Activated CD8-positive, alpha-beta memory T cell treated with anti-CD3 and anti-CD28 coated beads for 1 hour (primary cell): ENCODE measurements around the gene CSF1.
"Not testable (repeated sequence)": the region's sequence is repeated elsewhere in the genome, so short reads cannot be mapped to it uniquely, and the experiment has no call there.

Experiments
- DNase-seq, 2 donors: peaks; one replicate each; pipeline ENCODE4 v3.0.0-alpha.2; 2020; ENCODE audit warnings: low read depth in 1 of 2; ENCODE audit errors: extremely low read depth in 1 of 2

The CSF1 gene

GRCh38 chr1:109933856-109934711, 23.4 kb downstream of the CSF1 start:
- DNase-seq, result no peak

DNA sequence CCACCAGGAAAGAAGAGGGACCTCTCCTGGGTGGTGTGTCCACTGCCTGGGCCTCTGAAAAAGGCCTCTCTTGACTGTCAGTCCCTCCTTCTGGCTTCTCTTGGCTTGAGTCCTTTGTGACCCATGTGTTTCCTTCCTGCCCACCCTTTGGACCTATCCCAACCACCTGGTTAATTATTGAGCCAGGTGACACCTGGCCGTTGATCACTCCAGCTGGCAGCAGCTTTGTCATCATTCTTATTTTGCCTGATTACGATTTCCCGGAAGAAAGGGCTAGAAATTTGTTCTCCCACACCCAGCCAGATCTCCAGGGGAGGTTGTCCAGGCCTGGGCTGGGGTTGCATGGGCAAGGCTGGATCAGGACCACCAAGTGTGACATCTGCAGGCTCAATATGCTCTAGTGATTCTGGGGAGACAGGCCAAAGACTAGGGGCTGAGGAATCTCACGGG, 24.8 kb downstream of the CSF1 start:
- no peak for DNase-seq

DNA sequence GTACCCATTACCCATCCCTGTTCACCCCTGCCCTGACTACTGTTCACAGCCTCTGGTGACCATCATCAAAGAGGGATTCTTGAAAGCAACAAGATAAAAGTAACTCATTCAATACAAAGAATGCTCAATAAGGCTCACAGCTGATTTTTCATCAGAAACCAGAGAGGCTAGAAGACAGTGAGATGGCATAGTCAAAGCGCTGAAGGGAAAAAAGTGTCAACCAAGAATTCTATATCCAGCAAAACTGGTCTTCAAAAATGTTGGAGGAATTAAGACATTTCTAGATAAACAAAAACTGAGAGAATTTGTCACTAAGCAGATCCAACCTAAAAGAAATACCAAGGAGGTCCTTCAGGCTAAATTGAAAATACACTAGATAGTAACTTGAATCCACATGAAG, 27.1 kb downstream of the CSF1 start:
- DNase-seq, result no peak

DNA sequence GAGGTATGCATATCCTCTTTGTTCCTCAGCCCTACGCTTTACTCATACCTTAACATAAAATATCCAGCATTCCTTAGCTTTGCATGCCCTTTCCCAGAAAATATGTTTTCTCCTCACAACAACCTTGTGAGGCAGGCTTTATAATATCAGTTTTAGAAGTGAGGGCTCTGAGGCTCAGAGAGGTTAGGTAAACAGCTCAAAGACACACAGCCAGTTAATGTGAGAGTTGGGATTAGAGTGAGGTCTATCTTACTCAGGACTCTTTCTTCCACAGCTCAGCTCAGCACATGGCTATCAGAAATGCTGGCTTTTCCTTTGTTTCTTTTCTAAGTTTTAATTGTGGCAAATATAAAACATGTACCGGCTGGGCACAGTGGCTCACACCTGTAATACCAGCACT, 27.9 kb downstream of the CSF1 start:
- DNase-seq, result no peak

DNA sequence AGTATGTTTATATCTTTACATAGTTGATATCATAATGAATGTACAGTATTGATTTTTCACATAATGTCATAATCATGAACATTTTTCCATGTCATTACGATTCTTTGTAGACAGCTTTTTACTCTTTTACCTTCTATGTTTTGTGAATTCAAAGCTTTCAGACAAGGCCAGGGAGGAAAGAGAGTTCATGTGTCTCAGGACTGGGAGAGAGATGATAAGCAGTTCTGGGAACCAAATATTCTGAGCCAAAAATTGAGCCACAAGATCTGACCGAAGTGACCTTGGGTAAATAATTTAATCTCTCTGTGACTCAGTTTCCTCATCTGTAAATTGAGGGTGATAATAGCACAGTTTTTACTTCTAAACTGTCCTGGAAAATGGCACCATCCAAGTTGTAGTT, 31.8 kb downstream of the CSF1 start:
- no peak for DNase-seq

DNA sequence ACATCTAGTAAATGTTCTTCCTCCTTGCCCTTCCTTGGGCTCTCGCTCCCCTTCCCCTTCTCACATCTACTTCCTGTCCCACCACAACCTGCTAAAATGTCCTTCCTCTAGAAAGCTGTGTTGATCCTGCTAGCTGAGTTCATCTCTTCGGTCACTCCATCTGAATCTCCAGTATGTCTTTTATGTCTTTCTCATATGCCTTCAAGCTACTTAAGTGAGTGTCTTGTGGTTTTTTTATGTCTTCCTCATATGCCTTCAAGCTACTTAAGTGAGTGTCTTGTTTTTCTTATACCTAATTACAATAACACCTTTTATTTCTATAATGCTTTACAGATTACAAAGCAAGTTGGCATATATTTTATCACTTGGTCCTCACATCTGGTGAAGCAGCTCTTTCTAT, 33.9 kb downstream of the CSF1 start:
- DNase-seq, result no peak

DNA sequence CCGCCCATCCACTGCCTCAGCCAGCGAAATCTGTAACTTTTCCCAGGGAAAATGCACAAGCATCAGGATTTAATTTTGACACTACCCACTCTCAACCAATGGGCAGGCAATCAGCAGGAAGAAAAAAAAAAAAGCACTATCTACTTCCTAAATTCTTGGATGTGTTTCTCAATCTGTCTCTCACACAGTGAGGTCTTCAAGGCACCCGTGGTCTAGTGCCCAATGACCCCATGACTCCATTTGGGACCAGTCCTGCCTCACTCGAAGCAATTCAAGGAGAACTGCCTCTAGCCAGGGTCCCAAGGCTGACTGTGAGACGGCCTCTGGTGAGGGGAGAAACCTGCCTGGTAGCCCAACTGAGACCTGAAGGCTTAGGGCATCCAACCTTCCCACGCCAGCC, 35.9 kb downstream of the CSF1 start:
- DNase-seq, result no peak

- DNase-seq, result no peak
These were observed 37.1 kb downstream of the CSF1 start for GRCh38 chr1:109947582-109948284.

- DNase-seq, result no peak
These were observed 37.6 kb downstream of the CSF1 start for GRCh38 chr1:109948285-109948630.

- no peak for DNase-seq
These were observed 39.4 kb downstream of the CSF1 start for GRCh38 chr1:109950038-109950437.

DNA sequence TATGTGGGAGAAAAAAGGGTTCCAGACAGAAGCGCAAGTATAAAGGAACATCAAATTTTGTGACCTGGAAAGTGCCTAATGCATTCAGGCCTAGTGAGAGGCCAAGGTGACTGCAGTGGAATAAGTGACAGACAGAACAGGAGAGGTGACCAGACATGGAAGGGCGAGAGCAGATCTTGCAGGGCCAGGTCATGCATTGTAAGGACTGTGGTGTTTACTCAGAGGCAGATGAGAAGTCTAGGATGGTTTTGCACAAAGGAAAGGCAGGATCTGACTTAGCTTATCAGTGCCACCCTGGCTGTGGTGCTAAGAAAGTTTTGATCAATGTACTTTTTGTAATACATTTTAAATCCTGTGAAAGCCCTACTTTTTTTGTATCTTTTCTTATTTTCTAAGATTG, 39.9 kb downstream of the CSF1 start:
- no peak for DNase-seq

DNA sequence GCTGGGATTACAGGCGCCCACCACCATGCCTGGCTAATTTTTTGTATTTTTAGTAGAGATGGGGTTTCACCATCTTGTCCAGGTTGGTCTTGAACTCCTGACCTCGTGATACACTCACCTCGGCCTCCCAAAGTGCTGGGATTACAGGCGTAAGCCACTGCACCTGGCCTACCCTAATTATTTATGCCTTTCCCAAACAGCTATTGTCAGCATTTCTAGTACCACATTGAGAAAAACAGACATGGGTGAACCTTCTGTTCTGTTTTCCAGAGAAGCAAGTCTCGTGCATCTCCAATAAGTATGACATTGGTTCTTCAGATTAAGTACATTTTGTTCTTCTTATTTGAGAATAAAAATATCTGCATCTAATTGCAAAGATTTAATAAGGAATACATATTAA, 40.9 kb downstream of the CSF1 start:
- DNase-seq, result not testable (repeated sequence)

DNA sequence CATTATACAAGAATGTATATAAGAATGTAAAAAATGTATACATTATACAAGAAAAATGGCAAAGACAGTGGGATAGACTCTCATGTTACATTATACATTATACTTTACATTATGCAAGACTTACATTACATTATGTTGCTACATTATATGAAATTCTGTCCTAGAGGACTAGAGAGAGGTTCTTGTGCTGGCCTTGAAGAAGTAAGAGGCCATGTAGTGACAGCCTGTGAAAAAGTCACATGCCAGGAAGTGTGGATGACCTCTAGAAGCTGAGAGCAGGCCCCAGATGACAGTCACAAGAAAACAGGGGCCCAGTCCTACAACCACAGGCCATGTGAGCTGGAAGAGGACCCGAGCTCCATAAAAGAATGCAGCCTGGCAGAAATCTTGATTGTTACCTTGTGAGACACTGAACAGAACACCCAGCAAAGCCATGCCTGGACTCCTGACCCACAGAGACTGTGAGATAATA, 43.4 kb downstream of the CSF1 start:
- DNase-seq, result no peak

DNA sequence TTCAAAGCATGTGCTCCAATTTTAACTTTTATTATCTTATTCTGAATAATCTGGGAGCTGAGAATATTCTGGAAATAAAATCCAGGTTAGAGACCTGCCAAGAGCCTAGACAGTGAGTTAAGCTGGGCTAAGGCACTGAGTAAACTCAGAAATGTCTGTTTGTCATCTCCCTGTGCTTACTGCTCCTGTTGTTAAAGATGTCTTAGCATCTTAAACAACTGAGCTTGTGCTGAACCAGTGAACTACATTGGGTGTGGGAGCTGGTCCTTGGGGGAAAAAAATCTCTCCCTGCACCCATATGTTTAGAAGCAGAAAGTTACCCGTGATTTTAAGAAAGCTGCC, 49.0 kb downstream of the CSF1 start:
- DNase-seq, result no peak

DNA sequence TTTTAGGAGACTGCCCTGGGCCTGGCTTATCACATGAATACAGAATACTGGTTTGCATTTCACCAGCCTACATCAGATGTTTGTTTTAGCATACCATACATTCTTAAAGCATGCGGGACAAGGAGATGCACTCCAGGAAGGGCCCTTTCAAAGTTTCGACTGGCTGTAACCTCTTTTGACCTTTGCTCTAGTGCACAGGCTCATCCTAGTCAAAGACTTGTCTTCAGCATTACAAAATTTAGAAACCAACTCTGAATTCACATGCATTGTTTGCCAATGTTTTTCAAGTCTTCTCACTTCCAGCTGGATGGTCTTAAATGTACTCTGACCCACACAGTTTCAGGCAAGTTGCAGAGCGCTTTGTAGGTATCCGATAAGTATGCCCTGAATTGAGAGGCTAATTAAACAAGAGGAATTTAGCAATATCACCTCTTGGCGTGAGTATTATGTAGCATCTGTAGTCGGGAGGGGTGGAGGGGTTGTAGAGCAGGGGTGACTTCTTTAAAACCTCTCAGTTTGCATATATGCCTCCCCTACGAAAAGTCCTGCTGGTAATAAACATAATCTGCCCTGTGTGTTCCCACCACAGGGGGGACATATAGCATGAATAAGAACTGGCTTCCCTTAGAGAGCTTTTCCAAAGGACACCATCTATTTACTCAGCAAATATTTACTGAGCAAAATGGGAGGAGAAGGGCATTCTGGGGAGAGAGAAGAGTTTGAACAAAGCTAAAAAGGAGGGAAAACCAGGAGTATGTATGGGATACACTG, 49.5 kb downstream of the CSF1 start:
- no peak for DNase-seq

DNA sequence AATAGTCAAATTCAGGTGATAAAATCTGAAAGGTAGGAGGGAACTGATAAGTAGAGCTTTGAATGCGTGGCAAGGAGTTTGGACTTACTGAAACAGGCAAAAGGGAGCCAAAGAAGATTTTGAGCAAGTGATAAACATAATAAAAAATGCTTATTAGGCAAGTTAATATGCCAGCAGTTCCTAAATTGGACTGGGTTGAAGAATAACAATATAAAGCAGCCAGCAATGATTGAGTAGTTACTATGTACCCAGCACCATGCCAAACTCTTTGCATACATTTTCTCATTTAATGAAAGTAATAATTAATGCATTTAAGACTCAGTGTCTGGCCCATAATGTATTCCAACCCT, 50.1 kb downstream of the CSF1 start:
- DNase-seq, result no peak

- no peak for DNase-seq
These were observed 53.2 kb downstream of the CSF1 start for GRCh38 chr1:109963864-109964263.

- no peak for DNase-seq
These were observed 58.6 kb downstream of the CSF1 start for GRCh38 chr1:109969146-109969829.

- DNase-seq, result no peak
These were observed 59.3 kb downstream of the CSF1 start for GRCh38 chr1:109969907-109970306.

DNA sequence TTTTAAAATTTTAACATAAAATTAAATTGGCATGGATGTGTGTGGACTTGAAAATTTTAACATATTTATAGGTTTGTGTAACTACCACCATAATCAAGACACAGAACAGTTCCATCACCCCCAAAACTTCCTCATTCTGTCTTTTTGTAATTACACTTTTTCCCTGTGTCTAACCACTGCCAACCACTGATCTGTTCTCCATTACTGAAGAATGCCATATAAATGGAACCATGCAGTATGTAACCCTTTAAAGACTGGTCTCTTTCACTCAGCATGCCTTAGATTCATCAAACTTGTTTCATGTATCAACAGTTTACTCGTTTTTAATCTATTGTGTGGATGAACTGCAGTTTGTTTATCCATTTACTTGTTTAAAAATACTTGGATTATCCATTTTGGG, 60.9 kb downstream of the CSF1 start:
- no peak for DNase-seq

GRCh38 chr1:109974191-109974590, 63.5 kb downstream of the CSF1 start:
- DNase-seq, result no peak
